ENCODE measurements around the gene FASTKD3.

Gene FASTKD3

DNA sequence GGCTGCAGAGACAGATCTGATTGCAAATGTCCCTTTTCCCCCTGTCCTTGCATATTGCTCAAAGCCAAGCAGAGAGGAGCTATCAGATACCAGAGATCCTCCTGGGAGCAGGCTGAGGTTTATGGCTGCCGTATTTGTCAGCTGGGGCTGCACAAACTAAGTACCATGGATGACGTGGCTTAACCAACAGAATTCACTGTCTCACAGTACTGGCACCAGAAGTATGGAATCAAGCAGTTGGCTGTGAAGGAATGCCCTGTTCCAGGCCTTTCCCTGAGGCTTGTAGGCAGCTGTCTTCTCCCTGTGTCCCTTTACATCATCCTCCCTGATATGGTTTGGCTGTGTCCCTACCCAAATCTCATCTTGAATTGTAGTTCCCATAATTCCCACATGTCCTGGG is 20.5 kb downstream of the FASTKD3 start:
- no peaks in the 10 kb centered on the region for H3K9me3 ChIP-seq (ENCODE audit: severe bottlenecking)
- TF ChIP-seq, protein P1, sequence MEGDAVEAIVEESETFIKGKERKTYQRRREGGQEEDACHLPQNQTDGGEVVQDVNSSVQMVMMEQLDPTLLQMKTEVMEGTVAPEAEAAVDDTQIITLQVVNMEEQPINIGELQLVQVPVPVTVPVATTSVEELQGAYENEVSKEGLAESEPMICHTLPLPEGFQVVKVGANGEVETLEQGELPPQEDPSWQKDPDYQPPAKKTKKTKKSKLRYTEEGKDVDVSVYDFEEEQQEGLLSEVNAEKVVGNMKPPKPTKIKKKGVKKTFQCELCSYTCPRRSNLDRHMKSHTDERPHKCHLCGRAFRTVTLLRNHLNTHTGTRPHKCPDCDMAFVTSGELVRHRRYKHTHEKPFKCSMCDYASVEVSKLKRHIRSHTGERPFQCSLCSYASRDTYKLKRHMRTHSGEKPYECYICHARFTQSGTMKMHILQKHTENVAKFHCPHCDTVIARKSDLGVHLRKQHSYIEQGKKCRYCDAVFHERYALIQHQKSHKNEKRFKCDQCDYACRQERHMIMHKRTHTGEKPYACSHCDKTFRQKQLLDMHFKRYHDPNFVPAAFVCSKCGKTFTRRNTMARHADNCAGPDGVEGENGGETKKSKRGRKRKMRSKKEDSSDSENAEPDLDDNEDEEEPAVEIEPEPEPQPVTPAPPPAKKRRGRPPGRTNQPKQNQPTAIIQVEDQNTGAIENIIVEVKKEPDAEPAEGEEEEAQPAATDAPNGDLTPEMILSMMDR (IDR thresholded peaks at IDR 0.05; ENCODE audit: poor library complexity, severe bottlenecking) = no peak
- no peaks in the 10 kb centered on the region for H3K36me3 ChIP-seq (ENCODE audit: low read depth)
- DNase-seq (ENCODE audit: low spot score) = no peak
- no peak overlapping the region for H3K27ac ChIP-seq (ENCODE audit: poor library complexity, severe bottlenecking)
- no peak overlapping the region for H3K4me3 ChIP-seq (ENCODE audit: severe bottlenecking)
- H3K4me1 ChIP-seq (ENCODE audit: insufficient read depth, poor library complexity, severe bottlenecking) = no peaks in the 10 kb centered on the region
- peaks cover 20% of the 10 kb centered on the region for H3K27me3 ChIP-seq (ENCODE audit: insufficient read depth, poor library complexity, severe bottlenecking)
- no peak for ATAC-seq (ENCODE audit: low read depth)

DNA sequence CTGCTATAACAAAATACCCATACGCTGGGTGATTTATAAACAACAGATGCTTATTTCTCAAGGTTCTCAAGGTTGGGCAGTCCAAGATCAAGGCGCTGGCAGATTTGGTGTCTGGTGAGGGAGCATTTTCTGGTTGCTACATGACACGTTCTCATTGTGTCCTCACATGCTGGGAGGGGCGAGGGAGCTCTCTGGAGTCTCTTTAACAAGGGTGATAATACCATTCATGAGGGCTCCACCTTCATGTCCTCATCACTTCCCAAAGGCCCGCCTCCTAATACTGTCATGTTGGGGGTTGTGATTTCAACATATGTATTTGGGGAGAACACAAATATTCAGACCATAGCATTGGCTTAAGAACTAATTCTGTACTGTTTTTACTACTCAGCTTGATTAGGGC is 22.5 kb downstream of the FASTKD3 start:
- DNase-seq (ENCODE audit: low spot score) (no peak), ATAC-seq (ENCODE audit: low read depth) (no peak)
- TF ChIP-seq, protein P1 (IDR thresholded peaks at IDR 0.05; ENCODE audit: poor library complexity, severe bottlenecking) = no peak
- Histone ChIP-seq H3K36me3 (ENCODE audit: low read depth) (no peaks in the 10 kb centered on the region), H3K9me3 (ENCODE audit: severe bottlenecking) (no peaks in the 10 kb centered on the region), H3K27ac (ENCODE audit: poor library complexity, severe bottlenecking) (no peak overlapping the region), H3K4me3 (ENCODE audit: severe bottlenecking) (no peak overlapping the region), H3K27me3 (ENCODE audit: insufficient read depth, poor library complexity, severe bottlenecking) (peaks cover 20% of the 10 kb centered on the region), H3K4me1 (ENCODE audit: insufficient read depth, poor library complexity, severe bottlenecking) (no peaks in the 10 kb centered on the region)

DNA sequence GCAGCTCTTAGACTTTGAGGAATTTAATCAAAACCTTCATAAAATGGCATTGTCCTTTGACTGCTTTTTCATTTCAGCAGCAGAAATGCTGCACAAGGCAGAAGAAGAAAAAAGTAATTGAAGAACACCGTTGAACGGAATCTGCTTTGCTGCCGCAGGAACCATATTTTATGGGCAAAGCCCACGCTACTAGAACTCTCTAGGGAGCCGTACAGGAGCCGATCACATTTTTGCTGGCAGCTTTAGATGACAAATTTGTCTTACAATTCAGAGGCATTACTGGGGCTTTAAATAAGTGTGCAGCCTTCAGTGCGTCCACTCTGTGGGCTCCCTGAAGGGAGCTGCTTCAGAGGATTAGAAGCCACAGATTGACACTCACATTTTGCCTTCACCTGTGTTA is 23.3 kb downstream of the FASTKD3 start:
- peaks cover 20% of the 10 kb centered on the region for H3K27me3 ChIP-seq (ENCODE audit: insufficient read depth, poor library complexity, severe bottlenecking)
- H3K4me1 ChIP-seq (ENCODE audit: insufficient read depth, poor library complexity, severe bottlenecking) = no peaks in the 10 kb centered on the region
- no peaks in the 10 kb centered on the region for H3K9me3 ChIP-seq (ENCODE audit: severe bottlenecking)
- TF ChIP-seq, protein P1 (IDR thresholded peaks at IDR 0.05; ENCODE audit: poor library complexity, severe bottlenecking) = no peak
- DNase-seq (ENCODE audit: low spot score) = no peak
- no peak for ATAC-seq (ENCODE audit: low read depth)
- no peak overlapping the region for H3K4me3 ChIP-seq (ENCODE audit: severe bottlenecking)
- no peak overlapping the region for H3K27ac ChIP-seq (ENCODE audit: poor library complexity, severe bottlenecking)
- H3K36me3 ChIP-seq (ENCODE audit: low read depth) = no peaks in the 10 kb centered on the region

DNA sequence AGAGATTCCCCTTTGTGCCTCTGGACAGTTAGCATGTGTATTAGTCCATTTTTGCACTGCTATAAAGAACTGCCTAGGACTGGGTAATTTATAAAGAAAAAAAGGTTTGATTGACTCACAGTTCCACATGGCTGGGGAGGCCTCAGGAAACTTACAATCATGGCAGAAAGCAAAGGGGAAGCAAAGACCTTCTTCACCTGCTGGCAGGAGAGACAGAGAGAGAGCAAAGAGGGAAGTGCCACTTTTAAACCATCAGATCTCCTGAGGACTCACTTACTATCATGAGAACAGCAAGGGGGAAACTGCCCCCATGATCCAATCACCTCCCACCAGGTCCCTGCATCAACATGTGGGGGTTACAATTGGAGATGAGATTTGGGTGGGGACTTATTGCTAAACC is 23.9 kb downstream of the FASTKD3 start:
- Histone ChIP-seq H3K4me1 (ENCODE audit: insufficient read depth, poor library complexity, severe bottlenecking) (no peaks in the 10 kb centered on the region), H3K9me3 (ENCODE audit: severe bottlenecking) (no peaks in the 10 kb centered on the region), H3K27me3 (ENCODE audit: insufficient read depth, poor library complexity, severe bottlenecking) (peaks cover 18% of the 10 kb centered on the region), H3K36me3 (ENCODE audit: low read depth) (no peaks in the 10 kb centered on the region), H3K27ac (ENCODE audit: poor library complexity, severe bottlenecking) (no peak overlapping the region), H3K4me3 (ENCODE audit: severe bottlenecking) (no peak overlapping the region)
- no peak for DNase-seq (ENCODE audit: low spot score)
- TF ChIP-seq, protein P1 (IDR thresholded peaks at IDR 0.05; ENCODE audit: poor library complexity, severe bottlenecking) = no peak
- no peak for ATAC-seq (ENCODE audit: low read depth)

DNA sequence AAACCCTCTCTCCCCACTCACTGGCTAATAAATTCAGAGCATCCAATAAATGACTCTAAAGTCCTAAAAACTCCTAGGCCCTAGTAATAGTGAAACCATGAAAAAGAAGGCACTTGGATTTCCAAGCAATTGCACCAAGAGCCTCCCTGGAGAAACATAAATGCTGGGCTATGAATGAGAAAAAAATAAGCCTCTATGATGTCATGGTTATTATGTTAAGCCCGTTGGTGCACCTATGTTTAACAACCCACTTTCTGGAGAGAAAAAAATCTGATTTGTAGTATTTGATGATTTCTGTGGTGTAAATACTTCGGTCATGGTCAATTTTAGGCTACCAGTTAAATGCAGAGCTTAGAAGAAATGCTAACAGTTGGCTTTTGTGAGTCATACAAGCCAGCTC is 26.3 kb downstream of the FASTKD3 start:
- TF ChIP-seq, protein P1 (IDR thresholded peaks at IDR 0.05; ENCODE audit: poor library complexity, severe bottlenecking) = no peak
- H3K9me3 ChIP-seq (ENCODE audit: severe bottlenecking) = no peaks in the 10 kb centered on the region
- H3K4me3 ChIP-seq (ENCODE audit: severe bottlenecking) = no peak overlapping the region
- no peak overlapping the region for H3K27ac ChIP-seq (ENCODE audit: poor library complexity, severe bottlenecking)
- ATAC-seq (ENCODE audit: low read depth) (no peak), DNase-seq (ENCODE audit: low spot score) (no peak)
- H3K36me3 ChIP-seq (ENCODE audit: low read depth) = no peaks in the 10 kb centered on the region
- H3K4me1 ChIP-seq (ENCODE audit: insufficient read depth, poor library complexity, severe bottlenecking) = no peaks in the 10 kb centered on the region
- H3K27me3 ChIP-seq (ENCODE audit: insufficient read depth, poor library complexity, severe bottlenecking) = no peaks in the 10 kb centered on the region

All from RWPE2 (cell line).